GM12891 (cell line): ENCODE results near the gene TSPAN17.

ENCODE experiments used
- POLR2A ChIP-seq: IDR thresholded peaks from 2 replicates; pipeline ENCODE4 v1.6.1; 2011; ENCODE audit warnings: low read depth, low read length, control low read depth
- POLR2AphosphoS5 ChIP-seq: IDR thresholded peaks from 2 replicates; pipeline ENCODE4 v1.6.1; 2011; ENCODE audit warnings: low read depth, low read length, control low read depth
- TAF1 ChIP-seq: IDR thresholded peaks from 2 replicates; pipeline ENCODE4 v1.6.1; 2011; ENCODE audit warnings: low read depth, low read length, control low read depth

GRCh38 chr5:176630681-176631222 lies 16.5 kb upstream of the TSPAN17 start:
- TF ChIP-seq POLR2A (no peak), TAF1 (no peak), POLR2AphosphoS5 (no peak)
